Adrenal gland (tissue), 12 donors: ENCODE data around the gene SNX11. TPM values are rescaled to one million over a fixed set of nuclear protein-coding genes. Genes with fewer than 3 reads are reported as not detected.

Experiments used
- DNase-seq, 7 donors: peaks; one replicate each; pipeline ENCODE4 v3.0.0-alpha.2; 2019 to 2020
- H3K27ac ChIP-seq, 5 donors: fragments of 200-600 bp; sonication (generic) in 4 of 5; 1 replicate in 3 of 5; 2 replicates in 2 of 5; pipeline versions ENCODE4 v1.5.1 to v1.8.0; 2016 to 2020; ENCODE audit warnings: mild to moderate bottlenecking in 1 of 5
- H3K27me3 ChIP-seq: fragments of 200-600 bp; 2 replicates; pipeline ENCODE4 v1.8.0; 2021
- H3K36me3 ChIP-seq, 2 donors: fragments of 200-600 bp; replicated peaks in 1 of 2; 1 replicate in 1 of 2; 2 replicates in 1 of 2; pipeline versions ENCODE4 v1.5.1 to v1.8.0; 2018 to 2022
- H3K4me1 ChIP-seq, 2 donors: fragments of 200-600 bp; replicated peaks in 1 of 2; 1 replicate in 1 of 2; 2 replicates in 1 of 2; pipeline versions ENCODE4 v1.5.1 to v1.8.0; 2018 to 2021
- H3K4me3 ChIP-seq, 4 donors: fragments of 200-600 bp; sonication (generic) in 3 of 4; one replicate each; pipeline ENCODE4 v1.5.1; 2016 to 2018
- H3K9me3 ChIP-seq, 3 donors: fragments of 200-600 bp; sonication (generic) in 1 of 3; replicated peaks in 1 of 3; 1 replicate in 2 of 3; 2 replicates in 1 of 3; pipeline versions ENCODE4 v1.5.1 to v1.8.0; 2016 to 2021
- CTCF ChIP-seq, 6 experiments: fragments of 450-650 bp in 4 of 6; fragments of 200-600 bp in 2 of 6; sonication (generic) in 1 of 6; IDR thresholded peaks; 1 replicate in 5 of 6; 2 replicates in 1 of 6; pipeline versions ENCODE4 v1.5.1 to v1.8.0; 2016 to 2021; ENCODE audit warnings: antibody characterized with exemption in 6 of 6, mild to moderate bottlenecking in 2 of 6, moderate library complexity in 1 of 6
- POLR2A ChIP-seq, 2 donors: fragments of 450-650 bp; IDR thresholded peaks; one replicate each; pipeline ENCODE4 v1.6.1; 2017; ENCODE audit warnings: antibody characterized with exemption in 2 of 2, mild to moderate bottlenecking in 2 of 2, moderate library complexity in 1 of 2
- whole genome bisulfite sequencing, 4 donors: extraction: QIAGEN DNeasy Blood & Tissue Kit in 2 of 4; methylation state at CpG; one replicate each; pipeline versions ENCODE4 v1.1.5 to v1.1.7; 2013 to 2017; 5-methylcytosine and 5-hydroxymethylcytosine counted together
- intact Hi-C, 2 donors: fragments of 100-400 bp; cut with DNase I; formaldehyde crosslinking; loops; one replicate each; pipeline versions ENCODE4 v1.14.1 to v1.15.0; 2022 to 2023
- polyA plus RNA-seq, 3 donors: library from polyadenylated mRNA; stranded (reverse); fragments of 200-250 nt in 2 of 3; fragments of 350-450 nt in 1 of 3; fragmentation: Illumina TruSeq in 1 of 3; extraction: RNeasy Lipid Tissue Mini Kit (QIAGEN cat#74804) in 1 of 3; gene quantifications; one replicate each; pipeline ENCODE4 v1.2.3, GENCODE V29; 2013 to 2014
- total RNA-seq, 9 donors: library from RNA; depleted of rRNA in 4 of 9; stranded (reverse); fragments of >200 nt in 4 of 9; fragments of 120-200 nt in 1 of 9; fragmentation: NEBNext Ultra II Directional in 1 of 9; extraction: Animal tissue kit (Norgen Biotek cat#: 25700) in 1 of 9; gene quantifications; one replicate each; pipeline versions ENCODE4 v1.1.0 to v1.2.4, GENCODE V29; 2013 to 2023
- donor health status: healthy with polysubstance abuse.
- donor health status: Bipolar disorder and iron deficiency.
- donor health status: DM: yes; HTN: yes; CAD: no.
- donor health status: DM: no; HTN: no; CAD: no.
- donor health status: DM: no; HTN: no; CAD: no.
- donor health status: DM: yes; HTN: yes; CAD: no.

SNX11 gene
- total and polyA plus RNA-seq, 12 donors = 6.7 to 29.9 (median 15.2) TPM

- Histone ChIP-seq H3K36me3 (no peaks in the 10 kb centered on the region), H3K4me3 (no peak overlapping the region), H3K27ac (no peak overlapping the region), H3K9me3 (no peaks in the 10 kb centered on the region), H3K4me1 (no peaks in the 10 kb centered on the region), H3K27me3 (no peaks in the 10 kb centered on the region)
- TF ChIP-seq POLR2A (IDR thresholded peaks at IDR 0.05) = no peak
- TF ChIP-seq CTCF (IDR thresholded peaks at IDR 0.05) = no peak
- WGBS, 4 donors = 79 to 86% (median 85%) methylated on average over 4 of the region's 4 CpGs
- DNase-seq = no peak
- intact Hi-C loops = loop anchor here in 1 of 2 donors (10.0 kb wide), 1 partner anchor 475 kb away; the partner anchor contains the start of gene HOXB9
These were observed 42.4 kb downstream of the SNX11 start for GRCh38 chr17:48149787-48150463.

GRCh38 chr17:48150597-48151001 is 43.0 kb downstream of the SNX11 start:
- intact Hi-C loops = loop anchor here in 1 of 2 donors (10.0 kb wide), 1 partner anchor 474 kb away; the partner anchor contains the start of gene HOXB9
- 72 to 80% (median 74%) methylated on average over 11 of the region's 11 CpGs for WGBS, 4 donors
- Histone ChIP-seq H3K4me3 (no peak overlapping the region), H3K36me3 (no peaks in the 10 kb centered on the region), H3K9me3 (no peaks in the 10 kb centered on the region), H3K27me3 (no peaks in the 10 kb centered on the region), H3K4me1 (no peaks in the 10 kb centered on the region), H3K27ac (no peak overlapping the region)
- DNase-seq = no peak
- TF ChIP-seq POLR2A (IDR thresholded peaks at IDR 0.05) (no peak), CTCF (IDR thresholded peaks at IDR 0.05) (no peak)

GRCh38 chr17:48151220-48151619 is 43.7 kb downstream of the SNX11 start:
- no peak for DNase-seq
- no peak for TF ChIP-seq POLR2A (IDR thresholded peaks at IDR 0.05)
- no peak for TF ChIP-seq CTCF (IDR thresholded peaks at IDR 0.05)
- no peaks in the 10 kb centered on the region for H3K9me3 ChIP-seq
- H3K4me1 ChIP-seq = no peaks in the 10 kb centered on the region
- WGBS, 4 donors = 83 to 92% (median 91%) methylated on average over 3 of the region's 3 CpGs
- no peak overlapping the region for H3K27ac ChIP-seq
- no peak overlapping the region for H3K4me3 ChIP-seq
- intact Hi-C loops = loop anchor here in 1 of 2 donors (10.0 kb wide), 1 partner anchor 474 kb away; the partner anchor contains the start of gene HOXB9
- no peaks in the 10 kb centered on the region for H3K27me3 ChIP-seq
- H3K36me3 ChIP-seq = no peaks in the 10 kb centered on the region

GRCh38 chr17:48152289-48152688 is 44.7 kb downstream of the SNX11 start:
- H3K4me1 ChIP-seq = no peaks in the 10 kb centered on the region
- H3K36me3 ChIP-seq = no peaks in the 10 kb centered on the region
- H3K27ac ChIP-seq = no peak overlapping the region
- no peak for TF ChIP-seq CTCF (IDR thresholded peaks at IDR 0.05)
- TF ChIP-seq POLR2A (IDR thresholded peaks at IDR 0.05) = no peak
- H3K27me3 ChIP-seq = no peaks in the 10 kb centered on the region
- intact Hi-C loops = loop anchor here in 1 of 2 donors (10.0 kb wide), 1 partner anchor 473 kb away; the partner anchor contains the start of gene HOXB9
- H3K4me3 ChIP-seq = no peak overlapping the region
- no peak for DNase-seq
- 67 to 95% (median 73%) methylated on average over 4 of the region's 4 CpGs for whole genome bisulfite sequencing, 4 donors
- H3K9me3 ChIP-seq = no peaks in the 10 kb centered on the region
